HG02759 (cell line): Measurements from ENCODE around the gene ADAM23.

ENCODE experiments used
- ATAC-seq: cut with Tn5 transposase; IDR thresholded peaks from one replicate; pipeline ENCODE4 v1.9.1; 2021; ENCODE audit warnings: mild to moderate bottlenecking, moderate library complexity; ENCODE audit not compliant: unreplicated experiment

ADAM23 gene

GRCh38 chr2:206438196-206438724, 5.1 kb upstream of the ADAM23 start:
- ATAC-seq: no peak

GRCh38 chr2:206442474-206442832, 879 bp upstream of the ADAM23 start:
- no peak for ATAC-seq

DNA sequence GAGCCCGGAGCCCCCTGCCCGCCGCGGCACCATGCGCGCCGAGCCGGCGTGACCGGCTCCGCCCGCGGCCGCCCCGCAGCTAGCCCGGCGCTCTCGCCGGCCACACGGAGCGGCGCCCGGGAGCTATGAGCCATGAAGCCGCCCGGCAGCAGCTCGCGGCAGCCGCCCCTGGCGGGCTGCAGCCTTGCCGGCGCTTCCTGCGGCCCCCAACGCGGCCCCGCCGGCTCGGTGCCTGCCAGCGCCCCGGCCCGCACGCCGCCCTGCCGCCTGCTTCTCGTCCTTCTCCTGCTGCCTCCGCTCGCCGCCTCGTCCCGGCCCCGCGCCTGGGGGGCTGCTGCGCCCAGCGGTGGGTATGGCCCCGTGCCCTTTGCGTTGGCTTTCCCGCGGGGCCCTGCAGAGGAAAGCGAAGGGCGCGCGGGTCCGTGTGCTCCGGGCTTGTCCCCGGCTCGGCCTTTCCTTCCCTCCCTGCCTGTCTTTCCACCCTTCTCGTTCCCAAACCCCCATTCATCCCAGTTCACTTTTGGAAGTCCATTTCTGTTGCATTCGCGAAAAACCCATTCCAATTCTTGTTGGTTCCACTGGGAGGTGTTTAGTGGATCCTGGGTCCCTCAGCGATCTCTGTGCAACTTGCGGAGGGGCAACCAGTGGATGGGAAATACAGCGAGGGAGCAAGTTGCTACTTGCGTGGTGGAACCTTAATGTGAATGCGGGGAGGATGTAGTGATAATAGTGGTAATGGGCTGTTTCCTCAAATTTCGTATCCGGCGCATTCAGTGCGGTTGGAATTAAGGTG, 599 bp downstream of the ADAM23 start:
- peak; percentile 67 for ATAC-seq

- no peak for ATAC-seq
These were observed 2.6 kb downstream of the ADAM23 start for GRCh38 chr2:206445948-206446347.

DNA sequence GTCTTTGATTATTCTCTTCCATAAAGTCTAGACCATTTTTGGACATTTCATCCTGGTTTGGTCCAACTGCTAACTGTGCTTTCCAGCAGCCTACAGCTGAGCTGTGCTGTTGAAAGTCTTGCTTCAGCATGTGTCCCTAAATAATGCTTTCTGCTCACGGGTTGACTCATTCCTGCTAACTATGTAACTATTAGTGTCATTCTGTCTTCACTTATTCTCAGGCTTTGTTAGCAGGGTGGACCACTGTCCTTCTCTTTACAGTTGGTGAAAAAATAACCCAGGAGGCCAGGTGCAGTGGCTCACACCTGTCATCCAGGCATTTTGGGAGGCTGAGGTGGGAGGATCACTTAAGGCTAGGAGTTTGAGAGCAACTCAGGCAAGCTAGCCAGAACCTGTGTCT, 8.9 kb downstream of the ADAM23 start:
- no peak for ATAC-seq

GRCh38 chr2:206452750-206453149, 9.4 kb downstream of the ADAM23 start:
- ATAC-seq: no peak

DNA sequence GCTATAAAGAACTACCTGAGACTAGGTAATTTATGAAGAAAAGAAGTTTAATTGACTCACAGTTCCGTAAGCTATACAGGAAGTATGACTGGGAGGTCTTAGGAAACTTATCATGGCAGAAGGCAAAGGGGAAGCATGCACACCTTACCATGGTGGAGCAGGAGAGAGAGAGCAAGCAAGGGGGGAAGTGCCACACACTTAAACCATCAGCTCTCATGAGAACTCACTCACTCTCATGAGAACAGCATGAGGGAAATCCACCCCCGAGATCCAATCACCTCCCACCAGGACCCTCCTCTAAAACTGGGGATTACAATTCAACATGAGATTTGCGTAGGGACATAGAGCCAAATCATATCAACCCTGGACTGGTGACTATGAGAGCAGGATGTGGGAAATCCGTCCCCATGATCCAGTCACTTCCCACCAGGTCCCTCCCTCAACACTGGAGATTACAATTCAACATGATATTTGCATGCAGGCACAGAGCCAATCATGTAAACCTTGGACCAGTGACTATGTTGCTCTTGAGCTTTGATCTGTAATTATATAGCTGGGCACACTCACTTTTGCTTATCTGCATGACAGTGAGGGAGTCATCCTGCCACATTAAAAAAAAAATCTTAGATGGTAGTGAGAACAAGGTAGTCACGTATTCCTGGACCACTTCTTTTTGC, 12.9 kb downstream of the ADAM23 start:
- ATAC-seq: no peak

DNA sequence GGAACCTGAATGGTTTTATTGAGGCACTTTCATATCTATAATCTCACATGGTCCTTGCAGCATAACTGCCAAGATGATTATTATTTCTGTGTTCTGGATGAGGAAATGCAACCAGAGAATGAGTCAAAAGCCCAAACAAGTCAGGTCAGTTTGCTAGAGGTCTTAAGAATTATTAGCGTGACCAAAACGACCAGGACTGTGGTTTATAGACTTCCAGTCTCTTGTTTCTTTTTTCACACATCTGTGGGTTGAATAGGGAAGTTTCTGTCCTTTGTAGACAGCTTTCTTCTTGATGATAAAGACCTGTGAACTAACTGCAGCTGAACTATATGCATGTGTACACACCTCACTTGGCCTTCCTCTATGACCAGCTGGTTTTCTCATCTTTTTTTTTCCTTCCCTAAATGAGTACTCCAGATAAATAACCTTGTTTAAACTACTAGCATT, 13.9 kb downstream of the ADAM23 start:
- peak; percentile 89 for ATAC-seq

- no peak for ATAC-seq
These were observed 19.0 kb downstream of the ADAM23 start for GRCh38 chr2:206462240-206462854.

GRCh38 chr2:206463685-206464084, 20.4 kb downstream of the ADAM23 start:
- ATAC-seq: no peak

DNA sequence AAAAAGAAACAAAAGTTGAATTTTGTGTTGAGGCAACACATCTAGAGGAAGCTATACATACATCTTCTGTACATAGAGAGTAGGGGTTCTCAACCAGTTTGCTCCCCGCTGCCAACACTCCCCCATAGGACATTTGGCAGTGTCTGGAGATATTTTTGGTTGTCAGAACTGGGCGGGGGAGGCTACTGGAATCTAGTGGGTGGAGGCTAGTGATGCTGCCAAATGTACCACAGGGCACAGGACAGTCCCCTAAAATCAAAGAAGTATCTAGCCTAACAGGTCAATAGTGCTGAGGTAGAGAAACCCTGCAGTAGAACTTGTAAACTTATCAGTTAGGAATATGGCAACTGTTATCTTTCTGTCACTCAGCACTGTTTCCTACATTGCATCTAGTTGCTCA, 21.3 kb downstream of the ADAM23 start:
- no peak for ATAC-seq

GRCh38 chr2:206471524-206472062, 28.3 kb downstream of the ADAM23 start:
- no peak for ATAC-seq

GRCh38 chr2:206472094-206472493, 28.8 kb downstream of the ADAM23 start:
- no peak for ATAC-seq

GRCh38 chr2:206474099-206474498, 30.8 kb downstream of the ADAM23 start:
- no peak for ATAC-seq

DNA sequence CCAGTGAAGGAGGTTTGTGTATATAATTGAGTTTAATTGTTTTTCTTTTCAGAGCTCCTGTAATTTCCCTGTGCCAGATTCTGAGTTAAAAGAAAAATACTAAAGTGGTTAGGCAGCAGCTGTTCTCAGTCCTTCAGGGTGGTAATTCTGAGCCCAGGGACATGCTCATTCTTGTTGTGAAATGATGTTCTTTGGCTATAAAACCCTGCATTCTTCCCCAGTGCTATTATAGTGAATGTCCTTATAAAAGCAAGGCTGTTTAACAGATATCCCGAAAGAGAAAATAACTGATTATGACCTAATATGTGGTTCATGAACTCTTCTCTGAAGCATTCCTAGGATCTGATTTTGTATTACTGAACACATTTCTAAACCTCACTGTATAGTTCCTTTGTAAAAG, 34.0 kb downstream of the ADAM23 start:
- ATAC-seq: no peak

GRCh38 chr2:206478340-206478739, 35.0 kb downstream of the ADAM23 start:
- ATAC-seq: no peak

- ATAC-seq: no peak
These were observed 36.8 kb downstream of the ADAM23 start for GRCh38 chr2:206480161-206480560.

DNA sequence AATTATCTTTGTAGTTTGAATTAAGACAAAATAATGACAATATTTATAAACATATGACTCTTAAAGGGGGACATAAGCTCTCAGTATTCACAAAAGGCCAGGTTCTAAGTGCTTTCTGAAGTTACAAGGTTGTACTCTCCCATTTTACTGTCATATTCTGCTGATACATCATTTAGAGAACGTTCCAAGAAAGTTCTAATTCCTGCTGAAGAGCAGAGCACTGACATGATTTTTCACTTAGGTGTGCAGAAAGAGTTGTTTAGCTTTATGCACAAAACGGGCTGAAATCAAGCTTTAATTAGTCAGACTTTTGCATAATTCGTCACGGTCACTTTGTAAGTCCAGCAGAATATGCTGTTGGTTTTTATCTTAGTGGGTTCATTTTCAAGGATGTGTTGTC, 37.3 kb downstream of the ADAM23 start:
- ATAC-seq: no peak

- ATAC-seq: no peak
These were observed 37.7 kb downstream of the ADAM23 start for GRCh38 chr2:206481056-206481455.

DNA sequence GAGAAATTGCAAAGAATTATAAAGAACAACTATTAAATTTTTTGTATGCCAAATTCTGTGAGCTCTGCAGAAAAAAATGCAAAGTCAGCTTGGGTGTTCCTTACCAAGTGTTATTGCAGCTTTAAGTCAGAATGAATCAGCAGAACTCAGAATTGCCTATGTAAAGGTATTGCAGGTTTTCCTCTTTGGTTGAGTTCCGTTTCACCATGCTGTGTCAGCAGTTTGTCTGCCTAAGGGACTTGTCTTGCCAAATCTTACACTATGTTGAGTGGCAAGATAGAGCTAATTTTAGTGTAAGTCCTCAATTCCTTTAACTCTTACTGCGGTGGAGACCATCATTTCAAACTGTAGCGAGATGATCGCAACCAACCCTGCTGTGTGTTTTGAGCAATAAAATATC, 38.8 kb downstream of the ADAM23 start:
- no peak for ATAC-seq

DNA sequence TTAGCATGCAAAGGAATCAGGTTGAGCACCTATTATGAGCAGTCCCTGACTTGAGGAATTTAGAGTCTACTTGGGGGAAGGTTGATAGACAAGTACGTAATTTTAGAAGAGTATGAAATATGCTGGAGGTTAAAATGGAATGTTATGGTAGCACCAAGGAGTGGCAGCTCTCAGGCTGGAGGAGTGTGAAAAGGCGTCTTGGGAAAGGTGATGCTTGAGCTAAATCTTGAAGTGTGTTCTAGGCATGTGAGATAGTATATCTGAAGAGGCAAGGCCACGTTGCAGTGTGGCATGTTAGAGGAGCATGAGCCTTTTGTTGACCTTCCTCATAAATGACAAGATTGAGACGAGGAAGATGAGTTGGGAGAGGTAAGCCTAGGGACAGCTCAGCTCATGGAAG, 39.3 kb downstream of the ADAM23 start:
- no peak for ATAC-seq

DNA sequence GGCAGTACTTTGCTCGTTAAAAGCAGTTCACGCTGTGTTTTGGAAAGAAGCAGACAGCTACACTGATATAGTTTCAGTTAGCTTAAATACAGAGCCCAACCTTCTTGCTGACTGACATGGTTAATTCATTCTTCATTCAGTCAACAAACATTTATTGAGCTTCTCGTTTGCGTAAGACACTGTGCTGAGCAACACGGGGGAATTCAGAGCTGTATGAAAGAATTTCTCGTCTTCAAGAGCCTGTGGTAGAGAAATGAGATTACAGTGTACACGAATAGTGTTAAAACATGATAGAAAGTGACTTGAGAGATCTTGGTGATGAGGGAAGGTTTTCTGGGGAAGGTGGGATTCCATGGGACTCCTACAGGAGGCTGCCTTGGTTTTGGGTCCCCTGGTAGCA, 44.7 kb downstream of the ADAM23 start:
- ATAC-seq: no peak
